Stimulated activated CD8-positive, alpha-beta memory T cell treated with anti-CD3 and anti-CD28 coated beads, Interleukin-2, amount 100 ng/mL, for 1 hour (primary cell): ENCODE measurements around the gene VTCN1.
"Not testable (repeated sequence)": the region's sequence is repeated elsewhere in the genome, so short reads cannot be mapped to it uniquely, and the experiment has no call there.

Experiments
- DNase-seq, 2 donors: peaks; one replicate each; pipeline ENCODE4 v3.0.0-alpha.2; 2020; ENCODE audit warnings: low read depth in 2 of 2

The VTCN1 gene

GRCh38 chr1:117210831-117211261 is at the start of gene VTCN1:
TSS of gene VTCN1 (minus strand) at chr1:117210927. CDS start at chr1:117210855, 72 bp downstream.
- no peak for DNase-seq

GRCh38 chr1:117258791-117259190 is 48.1 kb upstream of the VTCN1 start:
- DNase-seq, result no peak

- not testable (repeated sequence) for DNase-seq
These were observed 47.3 kb upstream of the VTCN1 start for GRCh38 chr1:117258075-117258474.

- no peak for DNase-seq
These were observed 46.6 kb upstream of the VTCN1 start for GRCh38 chr1:117257291-117257690.

GRCh38 chr1:117250061-117250606 is 39.4 kb upstream of the VTCN1 start:
- DNase-seq, result no peak

- no peak for DNase-seq
These were observed 34.2 kb upstream of the VTCN1 start for GRCh38 chr1:117244971-117245370.

- no peak for DNase-seq
These were observed 33.6 kb upstream of the VTCN1 start for GRCh38 chr1:117244306-117244705.

- DNase-seq, result no peak
These were observed 30.8 kb upstream of the VTCN1 start for GRCh38 chr1:117241512-117241911.

- no peak for DNase-seq
These were observed 29.8 kb upstream of the VTCN1 start for GRCh38 chr1:117240547-117240946.

GRCh38 chr1:117239467-117239866 is 28.7 kb upstream of the VTCN1 start:
- DNase-seq, result no peak

GRCh38 chr1:117237726-117238381 is 27.1 kb upstream of the VTCN1 start:
- DNase-seq, result no peak

- no peak for DNase-seq
These were observed 25.2 kb upstream of the VTCN1 start for GRCh38 chr1:117235863-117236465.

- DNase-seq, result no peak
These were observed 21.8 kb upstream of the VTCN1 start for GRCh38 chr1:117232531-117232930.

GRCh38 chr1:117231748-117232373 is 21.1 kb upstream of the VTCN1 start:
- DNase-seq, result no peak

GRCh38 chr1:117231312-117231711 is 20.6 kb upstream of the VTCN1 start:
- DNase-seq, result no peak

GRCh38 chr1:117229217-117229616 is 18.5 kb upstream of the VTCN1 start:
- DNase-seq, result no peak

- no peak for DNase-seq
These were observed 15.2 kb upstream of the VTCN1 start for GRCh38 chr1:117225931-117226330.

GRCh38 chr1:117216718-117217117 is 6.0 kb upstream of the VTCN1 start:
- DNase-seq, result no peak

- DNase-seq, result no peak
These were observed 5.2 kb upstream of the VTCN1 start for GRCh38 chr1:117215733-117216462.

- DNase-seq, result no peak
These were observed 4.3 kb upstream of the VTCN1 start for GRCh38 chr1:117215019-117215418.

- no peak for DNase-seq
These were observed 2.3 kb upstream of the VTCN1 start for GRCh38 chr1:117213046-117213445.

GRCh38 chr1:117210386-117210785 is 341 bp downstream of the VTCN1 start:
- DNase-seq, result no peak
